ENCODE data around the gene PSME1.
A peak's percentile ranks its signal among the peaks of the same experiment; 100 is the strongest.

The PSME1 gene

DNA sequence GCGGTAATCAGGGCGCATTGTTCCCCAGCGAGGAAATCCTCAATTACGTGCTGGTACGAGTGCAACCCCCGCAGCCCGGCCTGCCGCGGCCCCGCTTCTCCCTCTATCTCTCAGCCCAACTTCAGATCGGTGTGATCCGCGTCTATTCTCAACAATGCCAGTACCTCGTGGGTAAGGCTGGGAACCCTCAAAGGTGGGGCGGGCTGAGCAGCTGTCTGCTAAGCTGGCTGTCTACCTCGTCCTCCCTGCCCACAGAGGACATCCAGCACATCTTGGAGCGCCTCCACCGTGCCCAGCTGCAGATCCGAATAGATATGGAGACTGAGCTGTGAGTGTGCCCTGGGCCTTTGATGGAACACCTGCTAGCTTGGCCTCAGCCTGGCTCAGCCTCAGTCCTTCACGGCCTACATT lies 36.9 kb downstream of the PSME1 start:
- TF ChIP-seq, protein P1, sequence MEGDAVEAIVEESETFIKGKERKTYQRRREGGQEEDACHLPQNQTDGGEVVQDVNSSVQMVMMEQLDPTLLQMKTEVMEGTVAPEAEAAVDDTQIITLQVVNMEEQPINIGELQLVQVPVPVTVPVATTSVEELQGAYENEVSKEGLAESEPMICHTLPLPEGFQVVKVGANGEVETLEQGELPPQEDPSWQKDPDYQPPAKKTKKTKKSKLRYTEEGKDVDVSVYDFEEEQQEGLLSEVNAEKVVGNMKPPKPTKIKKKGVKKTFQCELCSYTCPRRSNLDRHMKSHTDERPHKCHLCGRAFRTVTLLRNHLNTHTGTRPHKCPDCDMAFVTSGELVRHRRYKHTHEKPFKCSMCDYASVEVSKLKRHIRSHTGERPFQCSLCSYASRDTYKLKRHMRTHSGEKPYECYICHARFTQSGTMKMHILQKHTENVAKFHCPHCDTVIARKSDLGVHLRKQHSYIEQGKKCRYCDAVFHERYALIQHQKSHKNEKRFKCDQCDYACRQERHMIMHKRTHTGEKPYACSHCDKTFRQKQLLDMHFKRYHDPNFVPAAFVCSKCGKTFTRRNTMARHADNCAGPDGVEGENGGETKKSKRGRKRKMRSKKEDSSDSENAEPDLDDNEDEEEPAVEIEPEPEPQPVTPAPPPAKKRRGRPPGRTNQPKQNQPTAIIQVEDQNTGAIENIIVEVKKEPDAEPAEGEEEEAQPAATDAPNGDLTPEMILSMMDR (conservative IDR thresholded peaks at IDR 0.05; ENCODE audit: low read depth, low read length), result no peak
- DNase-seq (ENCODE audit: low read depth), result no peak
- peak overlapping the region; percentile 96 for H3K4me3 ChIP-seq (ENCODE audit: low read length)

DNA sequence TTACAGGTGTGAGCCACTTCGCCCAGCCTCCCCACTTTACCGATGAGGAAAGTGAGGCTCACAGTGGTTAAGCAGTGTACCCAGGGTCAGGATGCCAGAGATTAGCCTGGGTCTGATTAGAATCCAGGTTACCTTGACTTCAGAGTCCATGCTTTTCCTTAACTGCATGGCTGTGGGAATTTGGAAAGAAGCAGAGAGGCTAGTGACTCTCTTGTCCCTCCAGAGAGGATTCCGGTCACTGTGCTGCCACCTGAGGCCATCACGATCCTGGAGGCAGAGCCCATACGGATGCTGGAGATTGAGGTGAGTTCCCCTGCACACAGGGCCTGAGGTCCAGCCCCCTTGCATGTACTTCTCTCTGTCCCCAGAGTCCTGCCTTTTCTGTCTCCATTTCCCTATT lies 40.6 kb downstream of the PSME1 start:
- no peak for DNase-seq (ENCODE audit: low read depth)
- TF ChIP-seq, protein P1 (conservative IDR thresholded peaks at IDR 0.05; ENCODE audit: low read depth, low read length), result no peak
- H3K4me3 ChIP-seq (ENCODE audit: low read length), result no peak overlapping the region

DNA sequence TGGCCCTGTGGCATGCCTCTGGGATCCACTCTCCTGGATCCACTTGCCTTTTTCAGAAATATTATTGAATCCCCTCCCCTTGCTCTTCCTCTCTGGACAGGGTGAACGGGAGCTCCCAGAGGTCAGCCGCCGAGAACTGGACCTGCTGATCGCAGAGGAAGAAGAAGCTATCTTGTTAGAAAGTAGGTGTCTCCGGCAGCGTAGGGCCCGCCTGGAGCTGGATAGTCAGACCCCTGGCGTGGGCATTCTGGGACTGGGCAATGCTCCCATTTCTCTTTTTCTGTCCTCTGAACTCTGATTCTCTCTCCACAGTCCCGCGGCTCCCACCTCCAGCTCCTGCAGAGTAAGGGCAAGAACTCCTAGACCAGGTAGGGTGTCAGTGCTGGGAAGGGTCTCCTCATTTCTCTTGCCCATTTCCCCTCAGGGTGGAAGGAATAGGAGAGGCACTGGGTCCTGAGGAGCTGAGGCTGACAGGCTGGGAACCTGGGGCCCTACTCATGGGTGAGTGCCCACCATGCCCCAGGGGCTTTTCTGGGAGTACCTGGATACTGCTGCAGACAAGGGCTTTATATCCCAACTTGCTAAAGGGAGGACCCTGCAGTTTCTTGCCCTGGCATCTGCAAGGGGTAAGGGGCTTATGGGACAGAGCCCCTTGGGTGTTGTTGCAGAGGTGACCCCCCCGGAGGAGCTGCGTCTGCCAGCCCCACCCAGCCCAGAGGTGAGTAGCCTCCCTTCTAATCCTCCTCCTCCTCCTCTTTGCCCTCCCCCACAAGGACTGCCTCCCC lies 41.2 kb downstream of the PSME1 start:
- H3K4me3 ChIP-seq (ENCODE audit: low read length), result no peak overlapping the region
- TF ChIP-seq, protein P1 (conservative IDR thresholded peaks at IDR 0.05; ENCODE audit: low read depth, low read length), result no peak
- no peak for DNase-seq (ENCODE audit: low read depth)

DNA sequence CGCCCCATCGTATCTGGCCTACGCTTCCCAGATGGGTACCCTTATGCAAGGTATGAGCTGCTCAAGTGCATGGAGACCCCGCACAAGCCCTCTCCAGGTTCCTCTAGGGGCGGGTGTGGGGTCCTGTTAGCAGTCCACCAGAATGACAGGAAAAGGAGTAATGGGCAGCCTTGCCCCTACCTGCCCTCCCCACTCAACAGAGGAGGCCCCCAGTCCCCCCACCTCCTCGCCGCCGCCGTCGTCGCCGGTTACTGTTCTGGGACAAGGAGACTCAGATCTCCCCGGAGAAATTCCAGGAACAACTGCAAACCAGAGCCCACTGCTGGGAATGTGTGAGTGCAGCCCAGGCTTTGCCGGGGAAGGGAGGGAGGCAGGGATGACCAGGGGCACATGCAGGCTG lies 41.9 kb downstream of the PSME1 start:
- TF ChIP-seq, protein P1 (conservative IDR thresholded peaks at IDR 0.05; ENCODE audit: low read depth, low read length), result no peak
- no peak overlapping the region for H3K4me3 ChIP-seq (ENCODE audit: low read length)
- no peak for DNase-seq (ENCODE audit: low read depth)

DNA sequence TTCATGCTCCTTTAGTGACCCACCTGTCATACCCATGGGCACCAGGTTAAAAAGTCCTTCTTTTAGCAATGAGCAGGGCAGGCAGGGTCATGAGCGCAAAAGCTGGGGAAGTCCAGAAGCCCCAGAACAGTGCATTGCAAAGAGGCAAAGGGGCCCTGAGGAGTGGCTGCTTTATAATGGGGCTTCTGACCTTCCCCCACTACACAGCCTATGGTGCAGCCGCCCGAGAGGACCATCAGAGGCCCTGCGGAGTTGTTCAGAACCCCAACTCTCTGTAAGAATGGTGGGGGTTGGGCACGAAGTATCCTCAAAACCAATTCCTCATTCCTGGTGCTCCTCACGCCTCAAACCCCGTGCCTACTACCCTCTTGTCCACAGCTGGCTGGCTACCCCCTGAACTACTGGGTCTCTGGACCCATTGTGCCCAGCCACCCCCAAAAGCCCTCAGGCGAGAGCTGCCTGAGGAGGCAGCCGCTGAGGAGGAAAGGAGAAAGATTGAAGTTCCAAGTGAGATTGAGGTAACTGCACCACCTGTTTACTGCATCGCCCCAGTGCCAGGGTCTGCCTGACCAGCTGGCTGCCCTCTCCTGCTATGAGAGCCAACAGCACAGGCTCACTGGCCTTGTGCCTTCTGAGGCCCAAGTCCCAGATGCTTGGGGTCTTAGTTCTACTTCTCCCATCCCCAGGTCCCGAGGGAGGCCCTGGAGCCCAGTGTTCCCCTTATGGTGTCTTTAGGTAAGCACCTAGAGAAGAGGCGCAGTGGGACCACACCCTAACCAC lies 42.6 kb downstream of the PSME1 start:
- DNase-seq (ENCODE audit: low read depth), result no peak
- no peak overlapping the region for H3K4me3 ChIP-seq (ENCODE audit: low read length)
- TF ChIP-seq, protein P1 (conservative IDR thresholded peaks at IDR 0.05; ENCODE audit: low read depth, low read length), result no peak

DNA sequence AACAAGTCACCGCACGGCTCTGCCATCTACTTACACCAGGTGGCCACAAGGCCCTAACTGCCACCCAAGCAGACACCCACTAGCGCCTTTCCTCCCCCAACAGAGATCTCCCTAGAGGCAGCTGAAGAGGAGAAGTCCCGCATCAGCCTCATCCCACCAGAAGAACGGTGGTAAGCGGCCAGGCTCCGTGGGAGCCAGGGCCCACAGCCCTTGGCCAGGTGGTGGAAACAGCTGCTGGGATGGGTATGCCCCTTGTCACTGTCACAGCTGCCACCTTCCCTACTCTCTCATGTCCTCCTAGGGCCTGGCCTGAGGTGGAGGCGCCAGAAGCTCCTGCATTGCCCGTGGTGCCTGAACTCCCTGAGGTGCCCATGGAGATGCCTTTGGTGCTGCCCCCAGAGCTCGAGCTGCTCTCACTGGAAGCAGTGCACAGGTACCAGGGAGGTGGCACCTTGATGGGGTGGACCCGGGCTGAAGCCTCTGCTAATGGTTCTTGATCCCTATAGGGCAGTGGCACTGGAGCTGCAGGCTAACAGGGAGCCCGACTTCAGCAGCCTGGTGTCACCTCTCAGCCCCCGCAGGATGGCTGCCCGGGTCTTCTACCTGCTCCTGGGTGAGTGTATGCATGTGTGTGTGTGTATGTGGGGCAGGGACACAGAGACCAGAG lies 43.4 kb downstream of the PSME1 start:
- H3K4me3 ChIP-seq (ENCODE audit: low read length), result no peak overlapping the region
- no peak for DNase-seq (ENCODE audit: low read depth)
- TF ChIP-seq, protein P1 (conservative IDR thresholded peaks at IDR 0.05; ENCODE audit: low read depth, low read length), result no peak
